Fibroblast of the conjunctiva (primary cell): ENCODE results near the gene UBASH3B.
"Not testable (repeated sequence)": the region's sequence is repeated elsewhere in the genome, so short reads cannot be mapped to it uniquely, and the experiment has no call there.

Source experiments
- DNase-seq: peaks from one replicate; pipeline ENCODE4 v3.0.0-alpha.2; 2010; ENCODE audit warnings: low read depth

The UBASH3B gene

DNA sequence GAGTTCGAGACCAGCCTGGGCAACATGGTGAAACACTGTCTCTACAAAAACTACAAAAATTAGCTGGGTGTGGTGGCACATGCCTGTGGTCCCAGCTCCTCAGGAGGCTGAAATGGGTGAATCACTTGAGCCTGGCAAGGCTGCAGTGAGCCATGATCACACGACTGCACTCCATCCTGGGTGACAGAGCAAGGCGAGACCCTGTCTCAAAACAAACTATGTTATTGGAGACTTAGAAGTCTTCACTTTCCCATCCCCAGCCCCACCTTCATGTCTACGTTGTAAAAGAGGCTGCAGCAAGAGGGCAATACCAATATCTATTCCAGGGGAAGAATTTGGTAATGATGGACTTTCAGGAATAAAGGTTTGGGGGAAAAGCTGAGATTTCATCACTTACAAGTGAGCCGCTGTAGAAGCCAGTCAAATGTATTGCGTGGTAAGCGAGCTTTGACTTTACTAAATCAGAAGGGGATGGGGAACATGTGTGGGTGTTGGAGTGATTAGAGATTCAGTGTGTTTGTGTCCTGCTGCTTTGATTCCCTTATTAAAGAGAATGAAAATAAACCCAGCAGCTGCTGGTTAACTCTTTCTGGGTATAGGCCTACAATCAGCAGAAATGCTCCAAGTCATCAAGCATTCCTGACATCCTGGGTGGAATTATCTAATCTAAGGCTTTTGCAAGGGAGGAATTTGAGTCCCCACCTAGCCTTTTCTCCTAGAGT lies 53.7 kb downstream of the UBASH3B start:
- DNase-seq: peak; percentile 43

DNA sequence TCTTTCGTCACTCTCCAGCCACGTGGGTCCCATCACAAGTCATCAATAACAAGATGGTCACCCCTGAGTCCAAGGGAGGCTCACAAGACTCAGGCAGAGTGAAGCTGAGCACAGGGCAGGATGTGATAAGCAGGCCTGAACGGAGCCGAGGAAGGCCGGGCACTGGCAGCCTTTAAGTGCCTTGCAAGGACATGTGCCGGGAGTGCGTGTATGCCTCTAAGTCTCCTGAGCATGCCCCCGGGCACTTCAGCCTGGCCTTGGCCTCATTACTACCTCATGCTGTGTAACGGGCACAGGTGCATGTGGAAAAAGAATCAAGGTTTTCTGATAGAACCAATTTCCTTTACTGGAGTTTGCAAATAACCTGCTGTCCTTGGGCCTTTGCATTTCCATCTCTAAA lies 55.8 kb downstream of the UBASH3B start:
- no peak for DNase-seq

DNA sequence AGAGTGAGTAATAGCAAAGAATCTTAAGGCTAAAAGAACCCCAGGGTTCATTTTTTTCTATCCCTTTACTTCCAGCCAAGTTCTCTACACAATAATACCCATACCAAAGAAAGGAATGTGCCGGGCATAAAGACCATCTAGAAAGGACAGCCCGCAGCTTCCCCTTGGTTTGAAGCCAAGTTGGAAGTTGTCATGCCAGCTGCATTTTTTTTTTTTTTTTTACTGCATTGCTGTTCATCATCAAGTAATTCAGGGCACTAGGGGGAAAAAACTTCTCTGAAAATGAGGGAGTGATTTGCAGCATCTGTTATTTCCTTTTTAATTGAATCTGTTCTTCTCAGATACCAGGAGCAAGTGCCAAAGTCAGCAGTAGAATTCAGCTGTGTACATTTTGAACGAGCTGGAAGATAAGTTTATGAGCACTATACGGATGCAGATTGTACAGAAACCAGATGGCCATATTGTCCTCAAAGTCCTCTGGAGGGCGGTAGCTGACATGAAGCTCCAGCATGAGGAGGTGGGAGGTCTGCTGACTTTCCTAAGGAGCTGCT lies 56.4 kb downstream of the UBASH3B start:
- DNase-seq: no peak

DNA sequence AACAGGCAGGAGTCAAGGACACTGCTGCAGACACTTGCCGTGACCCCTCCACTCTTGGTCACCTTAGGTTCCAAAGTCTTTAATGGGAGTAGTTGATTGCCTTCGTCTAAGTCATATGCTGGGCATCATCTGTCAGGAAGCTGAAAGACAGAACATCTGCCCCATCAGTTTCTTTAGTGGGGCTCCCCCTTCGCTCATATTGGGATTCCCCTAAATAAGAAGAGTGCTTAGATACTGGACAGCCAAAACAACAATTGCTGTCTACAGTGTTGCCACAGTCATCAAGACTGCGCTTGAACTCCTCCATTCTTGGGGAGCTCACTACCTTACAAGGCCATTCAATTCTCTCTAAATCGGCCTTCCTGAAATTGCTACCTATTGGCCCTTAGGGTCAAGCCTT lies 58.5 kb downstream of the UBASH3B start:
- no peak for DNase-seq

DNA sequence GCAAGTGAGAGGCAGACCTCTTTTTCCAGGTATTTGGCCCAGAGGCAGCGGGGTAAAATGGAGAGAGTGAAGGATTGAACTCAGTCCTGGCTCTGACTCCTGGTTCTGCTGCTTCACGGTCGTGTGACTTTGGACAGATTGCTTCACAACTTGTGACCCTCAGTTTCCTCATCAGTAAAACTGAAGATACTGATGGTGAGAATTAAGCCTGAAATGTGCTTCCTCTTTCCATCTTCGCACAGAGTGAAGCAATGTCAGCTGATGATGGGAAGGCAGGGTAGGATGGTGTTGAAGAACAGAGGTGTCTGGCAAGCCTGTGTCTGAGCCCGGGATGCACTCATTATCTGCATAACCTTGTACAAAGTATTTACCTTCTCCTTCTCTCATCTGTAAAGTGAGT lies 59.0 kb downstream of the UBASH3B start:
- DNase-seq: no peak

DNA sequence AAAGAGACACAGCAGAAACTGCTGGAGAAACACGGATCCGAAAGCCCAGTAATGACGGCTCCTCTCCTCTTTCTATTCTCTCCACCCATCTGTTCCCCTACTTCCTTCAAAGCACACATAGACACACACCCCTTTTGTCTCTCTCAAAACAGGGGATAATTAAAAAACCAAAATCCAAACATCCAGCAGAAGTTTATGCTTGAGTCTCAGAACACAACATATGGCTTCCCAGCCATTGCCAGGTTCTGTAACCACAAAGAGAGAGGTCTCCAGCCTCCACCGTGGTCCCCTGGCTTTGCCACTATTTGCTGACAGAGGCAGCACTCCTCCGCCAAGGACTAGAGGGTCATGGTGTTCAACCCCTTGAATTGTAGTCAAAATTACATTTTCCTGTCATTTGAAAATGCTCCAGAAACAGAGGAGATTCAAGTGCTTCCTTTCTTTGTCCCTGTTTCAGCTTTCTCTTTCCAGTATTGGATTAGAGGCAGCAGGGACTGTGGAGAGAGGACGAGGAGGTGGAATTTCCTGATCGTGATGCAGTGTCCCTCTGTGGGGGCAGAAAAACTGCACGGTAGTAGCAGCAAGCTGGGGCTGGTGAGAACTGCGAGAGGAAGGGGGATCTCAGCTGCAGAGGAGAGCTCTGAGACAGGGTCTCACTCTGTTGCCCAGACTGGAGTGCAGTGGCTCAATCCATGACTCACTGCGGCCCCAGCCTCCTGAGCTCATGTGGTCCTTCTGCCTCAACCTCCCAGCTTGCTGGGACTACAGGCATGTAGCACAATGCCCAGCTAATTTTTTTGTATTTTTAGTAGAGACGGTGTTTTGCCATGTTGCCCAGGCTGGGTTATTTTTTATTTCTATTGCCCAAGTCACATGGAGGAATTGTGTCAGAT lies 60.3 kb downstream of the UBASH3B start:
- DNase-seq: no peak

DNA sequence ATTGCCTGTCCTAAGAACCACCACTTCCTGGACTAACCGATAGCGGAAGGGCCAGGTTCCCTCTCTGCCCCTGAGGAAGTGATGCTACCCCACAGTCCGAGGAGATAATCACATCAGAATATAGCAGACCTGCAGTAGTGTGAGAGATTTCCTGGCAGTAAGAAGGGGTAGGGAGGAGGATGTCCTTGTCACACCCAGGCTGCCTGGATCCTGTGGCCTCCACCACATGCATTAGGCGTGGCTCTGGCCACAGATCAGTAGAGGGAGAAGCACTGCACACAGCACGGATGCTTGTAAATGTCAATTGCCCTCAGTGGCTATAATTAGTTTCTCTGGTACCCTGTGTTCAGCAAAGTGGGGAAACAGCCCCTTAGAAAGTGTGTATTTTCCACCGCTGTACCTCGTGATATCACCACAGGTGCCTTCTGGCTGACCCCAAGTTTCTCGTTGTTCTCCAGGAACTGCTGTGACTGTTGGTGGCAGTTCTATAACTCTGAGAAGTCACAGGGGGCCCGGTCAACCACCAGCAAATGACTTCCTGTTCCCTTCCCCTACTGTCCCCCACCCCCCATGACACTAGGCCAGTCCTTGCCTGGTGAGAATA lies 61.8 kb downstream of the UBASH3B start:
- DNase-seq: no peak

DNA sequence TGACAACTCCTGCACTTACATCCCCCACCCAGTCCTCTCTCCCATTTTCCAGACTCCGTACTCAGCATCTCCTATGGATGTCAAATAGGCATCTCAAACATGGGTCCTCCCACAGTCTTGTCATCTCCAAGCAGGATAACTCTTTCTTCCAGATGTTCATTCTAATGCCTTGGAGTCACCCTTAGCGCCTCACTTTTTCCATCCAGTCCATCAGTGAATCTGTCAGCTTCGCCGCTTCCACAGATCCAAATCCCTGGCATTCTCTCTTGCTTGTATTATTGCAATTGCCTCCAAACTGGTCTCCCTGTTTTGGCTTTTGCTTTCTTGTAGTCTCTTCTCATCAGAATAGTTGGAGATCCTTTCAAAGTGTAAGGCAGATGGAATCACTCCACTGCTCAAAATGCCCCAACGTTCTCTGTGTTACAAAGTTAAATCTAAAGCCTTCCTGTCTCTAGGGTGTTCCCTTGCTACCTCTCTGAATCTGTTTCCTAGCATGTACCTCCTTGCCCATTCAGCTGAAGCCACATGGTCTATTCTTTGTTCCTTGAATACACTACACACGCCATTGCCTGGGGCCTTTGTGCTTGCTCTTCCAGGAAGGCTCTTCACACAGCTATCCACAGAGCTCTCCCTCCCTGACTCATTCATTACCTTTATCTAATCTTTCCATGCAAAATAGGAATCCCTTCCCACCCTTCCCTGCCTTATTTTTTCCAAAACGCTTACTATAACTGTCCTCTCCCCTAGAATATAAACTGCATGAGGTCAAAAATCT lies 64.8 kb downstream of the UBASH3B start:
- no peak for DNase-seq

DNA sequence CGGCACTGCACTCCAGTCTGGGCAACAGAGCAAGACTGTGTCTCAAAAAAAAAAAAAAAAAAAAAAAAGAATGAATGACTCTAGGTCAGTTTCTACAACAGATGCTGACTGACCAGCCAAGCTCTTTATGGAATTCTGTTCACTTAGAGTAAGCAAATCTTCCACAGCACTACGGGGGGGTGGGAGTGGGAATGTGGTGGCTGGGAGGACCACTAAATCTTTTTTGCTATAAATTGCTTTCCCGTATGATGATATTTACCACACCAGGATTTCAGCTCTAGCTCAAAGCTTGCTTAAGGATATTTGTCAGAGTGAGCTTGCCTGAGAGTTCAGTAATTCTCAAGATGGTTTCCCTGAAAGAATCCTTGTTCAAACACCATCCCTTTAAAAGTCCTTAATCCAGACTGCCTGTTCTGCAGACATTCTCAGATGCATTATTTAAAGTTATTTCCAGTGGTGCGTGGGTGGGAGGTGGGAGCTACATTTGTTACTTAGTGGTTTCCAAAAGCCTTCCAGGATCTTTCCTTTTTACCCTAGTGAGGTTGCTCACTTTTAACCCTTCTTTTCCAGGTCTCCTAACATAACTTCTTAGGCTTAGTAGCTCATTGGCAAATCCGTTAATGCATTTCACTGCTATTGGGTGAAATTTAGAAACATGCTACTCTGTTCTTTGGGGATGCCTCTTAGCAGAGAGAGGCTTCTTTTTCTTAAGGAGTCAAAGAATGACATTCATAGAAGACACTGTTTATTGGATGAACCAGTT lies 65.9 kb downstream of the UBASH3B start:
- DNase-seq: no peak

DNA sequence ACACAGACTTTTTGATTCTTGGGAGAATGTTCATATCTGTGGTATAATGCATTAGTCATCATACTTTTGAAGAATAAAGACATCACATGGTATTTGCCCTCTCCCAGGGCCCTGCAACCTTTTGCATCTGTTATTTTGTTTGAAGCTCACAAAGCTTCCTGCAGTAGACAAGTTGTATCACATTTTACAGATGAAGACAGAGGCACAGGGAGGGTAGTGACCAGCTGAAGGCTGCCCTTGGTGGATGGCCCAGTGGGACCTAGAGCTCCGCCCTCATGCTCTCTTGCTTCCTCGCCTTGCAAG lies 66.4 kb downstream of the UBASH3B start:
- DNase-seq: peak; percentile 39

DNA sequence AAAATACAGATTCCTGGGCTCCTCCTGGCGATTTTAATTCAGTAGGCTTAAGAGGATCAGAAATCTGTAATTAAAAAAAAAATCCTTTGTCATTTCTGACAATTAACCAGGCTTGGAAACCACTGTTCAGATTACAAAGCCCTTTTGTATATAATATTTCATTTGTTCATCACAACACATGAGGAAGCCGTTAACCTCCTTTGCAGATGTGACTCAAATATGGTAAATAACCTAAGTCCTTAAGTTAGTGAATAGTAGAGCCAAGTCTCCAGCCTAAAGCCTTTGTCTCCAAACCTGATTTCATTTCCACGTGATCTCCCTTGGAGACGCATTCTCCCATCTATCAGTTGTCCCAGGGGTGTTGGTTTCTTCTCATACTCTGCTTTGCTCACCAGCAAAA lies 67.6 kb downstream of the UBASH3B start:
- DNase-seq: no peak

DNA sequence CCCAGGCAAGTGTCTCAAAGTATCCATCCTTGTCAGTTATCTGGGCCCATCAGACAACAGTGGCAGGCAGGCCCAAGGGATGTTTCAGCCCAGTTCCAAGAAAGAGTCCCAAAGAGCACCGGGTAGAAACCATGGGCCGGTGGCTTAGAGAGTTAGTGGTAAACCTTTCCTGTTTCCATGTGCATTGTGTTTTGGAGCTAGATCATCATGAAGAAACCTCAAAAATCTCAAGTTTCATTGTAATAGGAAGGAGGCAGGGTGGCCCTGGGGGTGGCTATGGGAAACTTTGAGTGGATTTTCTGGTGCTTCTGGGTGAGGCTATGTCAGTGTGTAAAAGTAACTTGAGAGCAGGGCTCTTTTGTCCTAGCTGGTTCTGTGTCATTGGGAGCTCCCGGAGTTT lies 68.1 kb downstream of the UBASH3B start:
- DNase-seq: no peak

DNA sequence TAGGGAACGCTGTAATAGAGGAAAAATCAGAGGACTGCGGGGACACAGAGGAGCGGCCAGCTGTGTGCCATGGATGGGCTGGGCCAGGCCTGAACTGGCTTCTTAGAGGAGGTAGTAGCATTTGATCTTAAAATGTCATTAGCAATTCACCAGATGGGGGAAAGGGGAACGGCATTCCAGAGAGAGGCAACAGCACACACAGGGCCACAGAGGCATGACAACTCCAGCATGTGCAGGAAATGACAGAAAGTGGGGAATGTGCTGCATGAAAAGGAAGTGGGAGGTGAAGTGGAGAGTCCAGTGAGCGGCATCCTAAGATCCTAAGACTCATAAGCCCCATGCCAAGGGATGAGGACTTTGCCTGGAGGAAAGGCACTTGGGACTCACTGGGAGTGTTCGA lies 69.0 kb downstream of the UBASH3B start:
- no peak for DNase-seq

DNA sequence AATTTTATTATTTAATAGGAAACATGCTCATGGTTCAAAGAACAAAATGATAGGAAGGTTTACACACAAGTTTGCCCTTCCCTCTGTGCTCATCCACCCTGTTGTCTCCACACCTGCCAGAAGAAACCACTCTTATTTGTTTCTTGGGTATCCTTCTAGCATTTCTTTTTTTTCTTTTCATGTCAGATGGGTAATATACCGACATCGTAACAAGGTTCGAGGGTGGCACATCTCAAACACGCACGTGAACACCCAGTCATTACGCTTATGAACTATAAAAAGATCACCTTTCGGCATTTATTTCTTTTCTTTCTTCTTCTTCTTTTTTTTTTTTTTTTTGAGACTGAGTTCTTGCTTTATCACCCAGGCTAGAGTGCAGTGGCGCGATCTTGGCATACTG lies 70.5 kb downstream of the UBASH3B start:
- DNase-seq: no peak

DNA sequence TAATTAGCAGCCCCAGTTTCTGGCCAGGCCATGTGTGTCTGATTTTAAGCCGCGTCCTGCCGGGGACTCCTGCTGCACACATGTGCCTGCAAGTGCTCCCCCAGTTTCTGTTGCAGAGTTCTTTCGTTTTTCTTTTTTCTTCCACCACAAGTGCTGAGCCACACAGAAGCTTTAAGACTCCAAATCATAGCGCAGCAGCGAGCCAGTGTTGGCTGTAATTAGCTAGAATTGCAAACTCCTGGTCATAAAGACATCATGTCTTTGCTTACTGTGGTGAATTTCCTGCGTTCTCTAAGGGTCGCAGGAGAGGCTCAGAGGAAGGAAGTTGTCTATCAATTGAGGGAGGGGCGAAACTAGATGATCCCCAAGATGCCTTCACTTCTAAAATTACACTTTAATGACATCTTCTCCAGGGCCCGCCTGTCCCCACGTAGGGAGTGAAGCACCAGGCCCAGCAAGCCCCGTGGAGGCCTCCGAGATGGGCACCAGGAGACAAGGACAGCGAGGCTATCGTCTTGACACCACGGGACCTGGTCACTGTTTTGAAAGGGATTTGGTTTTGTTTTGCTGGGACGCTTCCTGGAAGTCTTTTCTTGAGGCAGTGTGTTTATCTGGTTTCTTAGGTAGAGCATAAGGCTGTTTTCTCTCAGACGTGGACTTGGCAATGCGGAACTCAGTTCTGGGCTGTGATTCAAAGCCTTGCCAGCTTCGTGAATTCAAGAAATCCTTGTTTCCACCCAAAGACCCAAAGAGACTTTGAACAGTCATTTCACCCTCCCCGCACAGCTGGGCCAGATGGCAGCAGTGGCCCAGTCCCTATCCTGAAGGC lies 71.8 kb downstream of the UBASH3B start:
- no peak for DNase-seq

DNA sequence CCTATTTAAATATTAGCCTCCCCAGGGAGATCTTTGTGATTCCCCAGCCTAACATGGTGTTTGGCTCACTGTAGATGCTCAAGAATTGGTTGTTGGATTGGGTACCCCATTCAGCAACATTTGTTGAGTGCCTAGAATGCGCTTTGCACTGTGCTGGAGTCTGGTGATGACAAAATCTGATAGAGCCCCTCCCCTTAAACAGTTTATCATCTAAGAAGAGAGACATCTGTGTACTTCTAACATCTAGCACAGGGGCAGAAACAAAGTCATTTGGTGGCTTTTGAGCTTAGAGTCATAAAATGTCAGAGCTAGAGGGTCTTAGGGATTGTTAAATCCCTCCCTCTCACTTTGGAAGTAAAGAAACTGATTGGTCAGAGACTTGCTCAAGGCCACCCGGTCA lies 73.0 kb downstream of the UBASH3B start:
- DNase-seq: no peak

DNA sequence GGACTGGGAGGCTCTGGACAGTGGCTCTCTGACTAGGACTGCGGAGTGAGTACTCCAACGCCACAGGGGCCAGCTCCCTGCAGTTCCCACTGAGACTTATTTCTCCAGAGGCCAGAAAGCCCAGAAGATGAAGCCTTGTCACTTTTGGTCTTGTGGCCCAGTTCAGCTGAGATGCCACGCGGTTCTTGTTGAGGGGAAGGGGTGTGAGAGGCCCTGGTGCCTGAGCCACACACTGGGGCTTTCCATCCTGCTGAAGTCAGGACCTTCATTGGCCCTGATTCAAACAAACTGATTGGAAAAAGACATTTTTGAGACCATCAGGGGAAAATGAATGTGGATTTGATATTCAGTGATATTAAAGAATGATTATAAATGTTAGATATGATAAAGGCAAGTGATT lies 73.6 kb downstream of the UBASH3B start:
- DNase-seq: no peak

DNA sequence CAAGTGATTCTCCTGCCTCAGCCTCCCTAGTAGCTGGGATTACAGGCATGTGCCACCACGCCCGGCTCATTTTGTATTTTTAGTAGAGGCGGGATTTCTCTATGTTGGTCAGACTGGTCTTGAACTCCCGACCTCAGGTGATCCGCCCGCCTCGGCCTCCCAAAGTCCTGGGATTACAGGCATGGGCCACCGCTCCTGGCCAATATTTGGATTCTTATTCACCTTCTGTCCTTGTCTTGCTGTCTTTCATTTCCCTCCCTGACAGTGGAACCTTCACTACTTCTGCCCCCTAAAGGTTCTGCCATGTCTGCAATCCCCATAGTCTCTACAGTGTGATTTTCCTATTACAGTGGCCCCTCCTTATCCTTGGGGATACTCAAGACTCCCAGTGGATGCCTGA lies 75.2 kb downstream of the UBASH3B start:
- not testable (repeated sequence) for DNase-seq

DNA sequence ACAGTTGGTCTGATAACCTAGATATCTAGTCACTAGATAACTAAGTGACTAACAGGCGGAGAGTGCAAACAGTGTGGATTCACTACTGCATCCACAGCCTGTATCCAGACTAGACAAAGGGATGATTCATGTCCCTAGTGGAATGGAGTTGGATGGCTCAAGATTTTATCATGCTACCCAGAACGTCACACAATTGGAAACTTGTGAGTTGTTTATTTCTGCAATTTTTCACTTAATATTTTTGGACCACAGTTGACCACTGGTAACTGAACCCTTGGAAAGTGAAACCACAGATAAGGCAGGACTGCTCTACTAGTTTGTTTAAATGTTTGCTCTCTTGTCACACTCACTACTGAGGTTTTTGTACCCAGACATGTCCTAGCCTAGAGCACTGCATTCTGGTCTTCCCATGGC lies 76.0 kb downstream of the UBASH3B start:
- DNase-seq: no peak
